OCI-LY3 (cell line): Measurements from ENCODE around the gene CT47C1.

Experiments used
- EZH2phosphoT487 ChIP-seq: fragments of 200-600 bp; shearing (Covaris generic); IDR thresholded peaks from 2 replicates; pipeline ENCODE4 v1.6.1; 2018; ENCODE audit warnings: antibody characterized with exemption, mixed run types, low read depth
- TF ChIP-seq, protein P1 (sequence below): fragments of 200-600, 300-600 bp; sonication (generic); IDR thresholded peaks from 2 replicates; pipeline ENCODE4 v1.5.1; 2014; ENCODE audit warnings: antibody characterized with exemption, low read length, low read depth

GRCh38 chrX:119030990-119031389 is 41.8 kb upstream of the CT47C1 start:
- TF ChIP-seq EZH2phosphoT487 = no peak
- TF ChIP-seq, protein P1, sequence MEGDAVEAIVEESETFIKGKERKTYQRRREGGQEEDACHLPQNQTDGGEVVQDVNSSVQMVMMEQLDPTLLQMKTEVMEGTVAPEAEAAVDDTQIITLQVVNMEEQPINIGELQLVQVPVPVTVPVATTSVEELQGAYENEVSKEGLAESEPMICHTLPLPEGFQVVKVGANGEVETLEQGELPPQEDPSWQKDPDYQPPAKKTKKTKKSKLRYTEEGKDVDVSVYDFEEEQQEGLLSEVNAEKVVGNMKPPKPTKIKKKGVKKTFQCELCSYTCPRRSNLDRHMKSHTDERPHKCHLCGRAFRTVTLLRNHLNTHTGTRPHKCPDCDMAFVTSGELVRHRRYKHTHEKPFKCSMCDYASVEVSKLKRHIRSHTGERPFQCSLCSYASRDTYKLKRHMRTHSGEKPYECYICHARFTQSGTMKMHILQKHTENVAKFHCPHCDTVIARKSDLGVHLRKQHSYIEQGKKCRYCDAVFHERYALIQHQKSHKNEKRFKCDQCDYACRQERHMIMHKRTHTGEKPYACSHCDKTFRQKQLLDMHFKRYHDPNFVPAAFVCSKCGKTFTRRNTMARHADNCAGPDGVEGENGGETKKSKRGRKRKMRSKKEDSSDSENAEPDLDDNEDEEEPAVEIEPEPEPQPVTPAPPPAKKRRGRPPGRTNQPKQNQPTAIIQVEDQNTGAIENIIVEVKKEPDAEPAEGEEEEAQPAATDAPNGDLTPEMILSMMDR = no peak
